ENCODE results near the gene ISOC2. TPM values are rescaled to one million over a fixed set of nuclear protein-coding genes. Genes with fewer than 3 reads are reported as not detected.

Gene ISOC2
- total and polyA plus RNA-seq, 2 experiments from 2014 or later, result 72.2 to 79.3 TPM

DNA sequence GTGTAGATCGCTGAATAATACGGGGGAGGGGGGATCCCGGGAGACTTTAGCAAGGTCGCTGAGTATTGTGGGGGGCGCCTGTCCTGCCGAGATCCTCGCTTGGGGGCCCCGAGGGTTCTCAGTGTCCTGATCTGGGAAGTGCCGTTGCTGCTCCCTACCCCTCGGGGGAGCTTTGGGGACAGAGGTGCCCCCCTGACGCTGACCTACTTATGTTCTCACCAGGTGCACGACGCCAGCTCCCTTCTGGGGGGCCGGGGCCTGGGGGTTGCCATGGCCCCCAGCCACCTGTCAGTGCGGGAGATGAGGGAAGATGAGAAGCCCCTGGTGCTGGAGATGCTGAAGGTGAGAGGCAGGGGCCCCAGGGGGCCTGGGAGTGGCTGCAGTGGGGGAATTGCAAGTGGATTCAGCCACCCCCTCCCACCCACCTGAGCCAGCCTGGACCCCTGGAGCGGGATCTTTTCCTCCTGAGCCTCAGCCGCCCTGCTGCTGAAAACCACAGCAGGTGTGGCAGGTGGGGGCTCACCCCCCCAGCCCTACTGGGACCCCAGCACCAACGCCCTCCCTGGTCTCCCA is 24.1 kb upstream of the ISOC2 start:
- no peaks in the 10 kb centered on the region for H3K27me3 ChIP-seq
- TF ChIP-seq EZH2phosphoT487 (IDR thresholded peaks at IDR 0.05; ENCODE audit: low read depth, severe bottlenecking, unreplicated experiment) (no peak), EZH2 (IDR thresholded peaks at IDR 0.05; ENCODE audit: borderline replicate concordance) (no peak)
- TF ChIP-seq, protein P1, sequence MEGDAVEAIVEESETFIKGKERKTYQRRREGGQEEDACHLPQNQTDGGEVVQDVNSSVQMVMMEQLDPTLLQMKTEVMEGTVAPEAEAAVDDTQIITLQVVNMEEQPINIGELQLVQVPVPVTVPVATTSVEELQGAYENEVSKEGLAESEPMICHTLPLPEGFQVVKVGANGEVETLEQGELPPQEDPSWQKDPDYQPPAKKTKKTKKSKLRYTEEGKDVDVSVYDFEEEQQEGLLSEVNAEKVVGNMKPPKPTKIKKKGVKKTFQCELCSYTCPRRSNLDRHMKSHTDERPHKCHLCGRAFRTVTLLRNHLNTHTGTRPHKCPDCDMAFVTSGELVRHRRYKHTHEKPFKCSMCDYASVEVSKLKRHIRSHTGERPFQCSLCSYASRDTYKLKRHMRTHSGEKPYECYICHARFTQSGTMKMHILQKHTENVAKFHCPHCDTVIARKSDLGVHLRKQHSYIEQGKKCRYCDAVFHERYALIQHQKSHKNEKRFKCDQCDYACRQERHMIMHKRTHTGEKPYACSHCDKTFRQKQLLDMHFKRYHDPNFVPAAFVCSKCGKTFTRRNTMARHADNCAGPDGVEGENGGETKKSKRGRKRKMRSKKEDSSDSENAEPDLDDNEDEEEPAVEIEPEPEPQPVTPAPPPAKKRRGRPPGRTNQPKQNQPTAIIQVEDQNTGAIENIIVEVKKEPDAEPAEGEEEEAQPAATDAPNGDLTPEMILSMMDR (IDR thresholded peaks at IDR 0.05; ENCODE audit: poor library complexity), result no peak
- H2AFZ ChIP-seq, result peak overlapping the region; percentile 48
- no peak for DNase-seq (ENCODE audit: low spot score)
- H3K27ac ChIP-seq, result peak overlapping the region; percentile 71
- no peaks in the 10 kb centered on the region for H3K36me3 ChIP-seq (replicated peaks; ENCODE audit: insufficient read depth, low read depth)
- no peaks in the 10 kb centered on the region for H4K20me1 ChIP-seq (ENCODE audit: insufficient read depth, poor library complexity, severe bottlenecking)
- H3K4me3 ChIP-seq, result peak overlapping the region; percentile 100
- no peaks in the 10 kb centered on the region for H3K9me3 ChIP-seq (ENCODE audit: low read depth)
- WGBS (ENCODE audit: low lambda C conversion rate, missing lambda C conversion rate), result 15% methylated on average over 13 of the region's 18 CpGs
- H3K9me2 ChIP-seq (replicated peaks; ENCODE audit: insufficient read depth), result no peaks in the 10 kb centered on the region
- H3K79me2 ChIP-seq, result peaks cover 10% of the 10 kb centered on the region
- peaks cover 30% of the 10 kb centered on the region for H3K4me1 ChIP-seq (ENCODE audit: insufficient read depth)
- peak overlapping the region; percentile 94 for H3K4me2 ChIP-seq

DNA sequence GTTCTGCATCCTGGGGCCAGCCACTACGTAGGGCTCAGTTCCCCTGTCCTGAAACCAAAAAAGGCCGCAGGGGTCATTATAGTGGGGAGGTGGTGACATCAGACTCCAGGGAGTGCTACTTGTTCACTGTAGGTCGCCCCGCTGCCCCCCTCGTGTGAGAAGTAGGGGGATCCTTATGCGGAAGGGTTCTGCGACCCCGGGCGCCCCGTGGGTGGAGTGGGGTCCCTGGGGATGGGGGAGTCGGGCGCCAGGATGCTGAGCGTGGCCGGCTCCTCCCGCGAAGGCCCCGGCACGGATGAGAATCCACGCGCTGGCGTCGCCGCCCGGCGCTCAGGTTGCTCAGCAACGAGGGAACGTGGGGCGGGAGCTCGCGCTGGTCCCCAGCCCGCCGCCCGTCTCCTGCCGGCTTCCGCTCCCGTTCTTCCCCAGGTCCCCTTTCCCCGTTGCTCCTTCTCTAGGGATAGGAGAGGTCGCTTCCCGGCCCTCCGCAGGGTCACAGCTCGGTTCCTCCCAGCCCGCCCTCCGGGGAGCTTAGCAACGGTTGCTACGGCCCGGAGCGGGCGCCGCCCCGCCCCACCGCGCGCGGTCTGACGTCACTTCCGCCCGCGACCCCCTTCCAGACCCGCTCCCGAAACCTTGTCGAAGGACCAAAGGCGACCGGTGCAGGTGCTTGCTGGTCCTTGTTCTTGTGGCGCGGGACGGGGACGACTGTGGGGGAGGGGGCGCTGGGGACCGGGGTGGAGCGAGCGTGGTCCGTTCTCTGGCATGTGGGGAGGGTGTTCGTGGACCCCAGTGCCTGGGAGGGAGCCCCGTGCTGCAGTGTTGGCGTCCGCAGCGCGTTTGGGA is 23.4 kb upstream of the ISOC2 start, which contains the start of gene NAT14:
TSS of gene NAT14 (plus strand) at position 596 of the 846 bp plus-strand sequence. CDS start 521 bp downstream, outside the sequence.
- Histone ChIP-seq H3K9me2 (replicated peaks; ENCODE audit: insufficient read depth) (no peaks in the 10 kb centered on the region), H3K4me1 (ENCODE audit: insufficient read depth) (peaks cover 30% of the 10 kb centered on the region), H4K20me1 (ENCODE audit: insufficient read depth, poor library complexity, severe bottlenecking) (no peaks in the 10 kb centered on the region), H3K27ac (peak within 1 kb of the TSS; percentile 71), H3K4me3 (peak within 1 kb of the TSS; percentile 100), H2AFZ (peak within 1 kb of the TSS; percentile 48), H3K4me2 (peak within 1 kb of the TSS; percentile 94), H3K27me3 (no peaks in the 10 kb centered on the region), H3K36me3 (replicated peaks; ENCODE audit: insufficient read depth, low read depth) (no peaks in the 10 kb centered on the region), H3K79me2 (peaks cover 10% of the 10 kb centered on the region), H3K9me3 (ENCODE audit: low read depth) (no peaks in the 10 kb centered on the region)
- TF ChIP-seq EZH2 (IDR thresholded peaks at IDR 0.05; ENCODE audit: borderline replicate concordance), result no peak
- TF ChIP-seq, protein P1 (IDR thresholded peaks at IDR 0.05; ENCODE audit: poor library complexity), result no peak
- no peak for TF ChIP-seq EZH2phosphoT487 (IDR thresholded peaks at IDR 0.05; ENCODE audit: low read depth, severe bottlenecking, unreplicated experiment)
- WGBS (ENCODE audit: low lambda C conversion rate, missing lambda C conversion rate), result 7% methylated on average over 31 of the region's 78 CpGs
- DNase-seq (ENCODE audit: low spot score), result peak; percentile 82

DNA sequence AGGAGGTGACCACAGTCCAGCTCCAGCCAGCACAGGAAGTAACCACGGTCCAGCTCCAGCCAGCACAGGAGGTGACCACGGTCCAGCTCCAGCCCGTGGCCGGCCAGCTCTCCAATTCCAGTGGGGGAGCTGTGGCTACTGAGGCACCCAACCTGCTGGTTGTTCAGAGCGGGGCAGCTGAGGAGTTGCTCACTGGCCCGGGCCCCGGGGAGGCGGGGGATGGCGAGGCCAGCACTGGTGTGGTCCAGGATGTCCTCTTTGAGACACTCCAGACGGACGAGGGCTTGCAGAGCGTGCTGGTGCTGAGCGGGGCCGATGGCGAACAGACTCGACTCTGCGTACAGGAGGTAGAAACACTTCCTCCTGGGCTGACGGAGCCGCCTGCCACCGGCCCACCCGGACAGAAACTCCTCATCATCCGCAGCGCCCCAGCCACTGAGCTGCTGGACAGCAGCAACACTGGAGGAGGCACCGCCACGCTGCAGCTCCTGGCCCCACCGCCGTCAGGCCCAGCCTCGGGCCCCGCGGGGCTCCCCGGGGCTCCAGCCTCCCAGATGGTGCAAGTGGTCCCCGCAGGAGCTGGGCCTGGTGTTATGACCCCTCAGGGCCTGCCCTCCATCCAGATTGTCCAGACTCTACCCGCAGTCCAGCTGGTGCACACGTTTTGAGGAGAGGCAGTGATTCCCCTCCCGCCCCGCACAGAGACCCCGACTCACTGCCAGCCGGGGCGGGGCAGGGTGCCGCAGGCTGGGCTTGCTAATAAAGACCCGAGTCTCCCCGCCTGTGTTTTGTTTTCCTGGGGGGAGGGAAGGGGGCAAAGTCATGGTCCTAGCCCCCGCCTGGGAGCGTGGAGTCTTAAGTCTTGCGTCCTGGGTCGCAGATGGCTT is 22.5 kb upstream of the ISOC2 start:
- Histone ChIP-seq H3K27me3 (no peaks in the 10 kb centered on the region), H3K4me3 (no peak overlapping the region), H2AFZ (no peak overlapping the region), H3K36me3 (replicated peaks; ENCODE audit: insufficient read depth, low read depth) (no peaks in the 10 kb centered on the region), H4K20me1 (ENCODE audit: insufficient read depth, poor library complexity, severe bottlenecking) (no peaks in the 10 kb centered on the region), H3K9me3 (ENCODE audit: low read depth) (no peaks in the 10 kb centered on the region), H3K4me2 (peak overlapping the region; percentile 94), H3K79me2 (peaks cover 10% of the 10 kb centered on the region), H3K27ac (no peak overlapping the region), H3K9me2 (replicated peaks; ENCODE audit: insufficient read depth) (no peaks in the 10 kb centered on the region), H3K4me1 (ENCODE audit: insufficient read depth) (peaks cover 30% of the 10 kb centered on the region)
- DNase-seq (ENCODE audit: low spot score), result no peak
- WGBS (ENCODE audit: low lambda C conversion rate, missing lambda C conversion rate), result 90% methylated on average over 36 of the region's 46 CpGs
- TF ChIP-seq EZH2phosphoT487 (IDR thresholded peaks at IDR 0.05; ENCODE audit: low read depth, severe bottlenecking, unreplicated experiment) (no peak), EZH2 (IDR thresholded peaks at IDR 0.05; ENCODE audit: borderline replicate concordance) (no peak)
- TF ChIP-seq, protein P1 (IDR thresholded peaks at IDR 0.05; ENCODE audit: poor library complexity), result no peak

All from hepatocyte (in vitro differentiated cells).